ENCODE measurements around the gene TMEM35B.

GRCh38 chr1:35033346-35033745, 48.2 kb upstream of the TMEM35B start:
- TF ChIP-seq CTCF (IDR thresholded peaks at IDR 0.05; ENCODE audit: low read depth, low read length, poor library complexity, severe bottlenecking): no peak
- TF ChIP-seq EZH2phosphoT487 (IDR thresholded peaks at IDR 0.05; ENCODE audit: borderline replicate concordance, low read length): no peak
